Bronchial epithelial cell (primary cell): ENCODE data around the gene ANKAR. TPM values are rescaled to one million over a fixed set of nuclear protein-coding genes. Genes with fewer than 3 reads are reported as not detected.

Experiments used
- DNase-seq: peaks from one replicate; pipeline ENCODE4 v3.0.0-alpha.2; 2010; ENCODE audit warnings: low read depth
- FAIRE-seq: peaks from 2 replicates; lab custom pipeline; 2011; peaks lifted over from hg19 to GRCh38; lab: Jason Lieb, UNC
- H3K27me3 ChIP-seq: 2 replicates; pipeline ENCODE4 v1.5.1; 2011; ENCODE audit warnings: low read length; ENCODE audit not compliant: control insufficient read depth, insufficient read depth
- H3K36me3 ChIP-seq: 2 replicates; pipeline ENCODE4 v1.5.1; 2011; ENCODE audit warnings: low read length; ENCODE audit not compliant: control insufficient read depth, insufficient read depth
- H3K4me3 ChIP-seq: 2 replicates; pipeline ENCODE4 v1.5.1; 2011; ENCODE audit warnings: mild to moderate bottlenecking, low read depth, low read length, control low read depth
- CTCF ChIP-seq: IDR thresholded peaks from 2 replicates; pipeline ENCODE4 v1.5.1; 2011; ENCODE audit warnings: mild to moderate bottlenecking, moderate library complexity, low read length, control low read depth, inconsistent platforms; ENCODE audit not compliant: insufficient read depth, severe bottlenecking
- total RNA-seq: library from RNA; depleted of rRNA; stranded (reverse); fragments of >200 nt; gene quantifications from 2 replicates; pipeline ENCODE4 v1.2.1, GENCODE V29; 2014

Gene ANKAR
- total RNA-seq: 2.1 and 3.7 TPM in 2 replicates

GRCh38 chr2:189674374-189675112 lies at the start of gene ANKAR:
Gene ANKAR, plus strand, starts transcription at chr2:189674670. Its CDS starts 1,821 bp downstream, at chr2:189676491.
- FAIRE-seq (no peak), DNase-seq (peak; percentile 60)
- peak; percentile 88 for TF ChIP-seq CTCF
- Histone ChIP-seq H3K27me3 (no peaks in the 10 kb centered on the region), H3K36me3 (no peaks in the 10 kb centered on the region), H3K4me3 (peak within 1 kb of the TSS; percentile 66)

GRCh38 chr2:189625636-189626035 lies 48.8 kb upstream of the ANKAR start:
- no peak overlapping the region for H3K4me3 ChIP-seq
- FAIRE-seq: no peak
- no peak for DNase-seq
- TF ChIP-seq CTCF: no peak
- no peaks in the 10 kb centered on the region for H3K27me3 ChIP-seq
- H3K36me3 ChIP-seq: no peaks in the 10 kb centered on the region

- Histone ChIP-seq H3K27me3 (no peaks in the 10 kb centered on the region), H3K36me3 (no peaks in the 10 kb centered on the region), H3K4me3 (no peak overlapping the region)
- no peak for TF ChIP-seq CTCF
- DNase-seq (no peak), FAIRE-seq (no peak)
These were observed 46.7 kb upstream of the ANKAR start for GRCh38 chr2:189627789-189628188.

GRCh38 chr2:189628817-189629530 lies 45.5 kb upstream of the ANKAR start:
- peak; percentile 81 for DNase-seq

More at GRCh38 chr2:189628817-189629530, 45.5 kb upstream of the ANKAR start:
- Histone ChIP-seq H3K36me3 (no peaks in the 10 kb centered on the region), H3K27me3 (no peaks in the 10 kb centered on the region), H3K4me3 (no peak overlapping the region)
- no peak for TF ChIP-seq CTCF
- no peak for FAIRE-seq
